Transverse colon (tissue), 4 donors: Measurements from ENCODE around the gene SMYD3. TPM values are rescaled to one million over a fixed set of nuclear protein-coding genes. Genes with fewer than 3 reads are reported as not detected.

ENCODE experiments used
- DNase-seq: peaks from one replicate; pipeline ENCODE4 v3.0.0-alpha.2; 2019
- H3K27ac ChIP-seq, 4 donors: fragments of 200-600 bp; sonication (generic); 2 replicates each; pipeline ENCODE4 v1.5.1; 2016 to 2018; ENCODE audit warnings: inconsistent platforms in 4 of 4
- H3K27me3 ChIP-seq: fragments of 200-600 bp; sonication (generic); 2 replicates; pipeline ENCODE4 v1.5.1; 2017; ENCODE audit warnings: inconsistent platforms
- H3K36me3 ChIP-seq, 4 donors: fragments of 200-600 bp; sonication (generic); 2 replicates each; pipeline ENCODE4 v1.5.1; 2017 to 2019; ENCODE audit warnings: inconsistent platforms in 4 of 4
- H3K4me1 ChIP-seq, 4 donors: fragments of 200-600 bp; sonication (generic); 2 replicates each; pipeline ENCODE4 v1.5.1; 2017 to 2020; ENCODE audit warnings: inconsistent platforms in 4 of 4
- H3K4me3 ChIP-seq, 4 donors: fragments of 200-600 bp; sonication (generic); 1 replicate in 1 of 4; 2 replicates in 3 of 4; pipeline versions ENCODE4 v1.5.1 to v1.6.1; 2017 to 2019; ENCODE audit warnings: inconsistent platforms in 4 of 4
- H3K9me3 ChIP-seq, 2 donors: fragments of 200-600 bp; sonication (generic); 2 replicates each; pipeline ENCODE4 v1.5.1; 2017 to 2019; ENCODE audit warnings: inconsistent platforms in 2 of 2
- CTCF ChIP-seq, 5 experiments: fragments of 200-600 bp in 3 of 5; fragments of 450-650 bp in 2 of 5; sonication (generic) in 3 of 5; IDR thresholded peaks; 1 replicate in 2 of 5; 2 replicates in 3 of 5; pipeline ENCODE4 v1.5.1; 2016 to 2017; ENCODE audit warnings: antibody characterized with exemption in 5 of 5, inconsistent platforms in 3 of 5, mild to moderate bottlenecking in 2 of 5, moderate library complexity in 1 of 5
- EP300 ChIP-seq: sonication (generic); formaldehyde crosslinking; IDR thresholded peaks from one replicate; pipeline ENCODE4 v1.6.1; 2017; ENCODE audit warnings: antibody characterized with exemption, low read depth
- POLR2A ChIP-seq: fragments of 450-650 bp; IDR thresholded peaks from one replicate; pipeline ENCODE4 v1.6.1; 2016; ENCODE audit warnings: antibody characterized with exemption, mild to moderate bottlenecking, moderate library complexity
- POLR2AphosphoS5 ChIP-seq, 3 donors: sonication (generic); formaldehyde crosslinking; IDR thresholded peaks; one replicate each; pipeline ENCODE4 v1.6.1; 2016; ENCODE audit warnings: antibody characterized with exemption in 3 of 3
- WGBS, 2 donors: methylation state at CpG; one replicate each; pipeline ENCODE4 v1.1.5; 2018; ENCODE audit warnings: low coverage in 1 of 2; 5-methylcytosine and 5-hydroxymethylcytosine counted together
- in situ Hi-C, 4 donors: fragments of 200-750 bp; cut with MboI; loops; one replicate each; pipeline versions ENCODE4 v1.15.0 to v1.15.1; 2017; ENCODE audit warnings: low sequenced_read_pairs in 3 of 4, low pct_ligation_motif_present in 1 of 4, low pct_unique_long_range_greater_than_20kb in 1 of 4
- intact Hi-C: fragments of 100-400 bp; cut with DNase I; formaldehyde crosslinking; loops from one replicate; pipeline ENCODE4 v1.15.1; 2023; ENCODE audit warnings: low total_unique reads
- total RNA-seq, 4 donors: library from RNA; depleted of rRNA; stranded (reverse); fragments of >200 nt; gene quantifications; one replicate each; pipeline ENCODE4 v1.1.0, GENCODE V29; 2016

Gene SMYD3
- total RNA-seq, 4 donors from 2014 or later: 10.5 to 31.3 (median 25.8) TPM

GRCh38 chr1:245804696-245805095 lies 702.4 kb downstream of the SMYD3 start:
- in situ Hi-C loops: no loop called here
- Histone ChIP-seq H3K4me1 (no peaks in the 10 kb centered on the region), H3K4me3 (no peak overlapping the region), H3K36me3 (no peaks in the 10 kb centered on the region), H3K27me3 (no peaks in the 10 kb centered on the region), H3K9me3 (no peaks in the 10 kb centered on the region), H3K27ac (no peak overlapping the region)
- TF ChIP-seq POLR2A (no peak), EP300 (no peak), CTCF (IDR thresholded peaks at IDR 0.05) (no peak), POLR2AphosphoS5 (IDR thresholded peaks at IDR 0.05) (no peak)
- 85 to 89% methylated on average over 1 to 4 of the region's 4 CpGs for WGBS, 2 donors
- no peak for DNase-seq
- intact Hi-C loops: no loop called here

DNA sequence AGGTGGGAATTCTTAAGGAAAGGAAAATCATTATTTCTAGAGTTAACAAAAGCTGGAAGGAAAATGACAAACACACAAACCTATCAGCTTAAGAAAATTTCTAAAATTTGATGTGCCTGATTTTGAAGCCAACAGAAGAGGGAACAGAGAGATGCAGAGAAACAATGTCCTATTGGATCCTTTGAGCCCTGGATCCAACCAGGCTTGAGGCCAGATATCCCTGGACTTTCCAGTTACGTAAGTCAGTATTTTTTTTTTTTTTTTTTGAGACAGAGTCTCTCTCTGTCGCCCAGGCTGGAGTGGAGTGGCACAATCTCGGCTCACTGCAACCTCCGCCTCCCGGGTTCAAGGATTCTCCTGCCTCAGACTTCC lies 703.4 kb downstream of the SMYD3 start:
- intact Hi-C loops (no loop called here), in situ Hi-C loops (no loop called here)
- no peaks in the 10 kb centered on the region for H3K9me3 ChIP-seq
- no peaks in the 10 kb centered on the region for H3K36me3 ChIP-seq
- no peaks in the 10 kb centered on the region for H3K27me3 ChIP-seq
- no peak overlapping the region for H3K4me3 ChIP-seq
- H3K27ac ChIP-seq: no peak overlapping the region
- WGBS, 2 donors: 82 to 98% methylated on average over 5 of the region's 5 CpGs
- H3K4me1 ChIP-seq: no peaks in the 10 kb centered on the region
- DNase-seq: no peak
- TF ChIP-seq CTCF (IDR thresholded peaks at IDR 0.05) (no peak), POLR2A (no peak), POLR2AphosphoS5 (IDR thresholded peaks at IDR 0.05) (no peak), EP300 (no peak)

GRCh38 chr1:245802941-245803665 lies 704.0 kb downstream of the SMYD3 start:
- in situ Hi-C loops (no loop called here), intact Hi-C loops (no loop called here)
- DNase-seq: no peak
- WGBS, 2 donors: 91 to 96% methylated on average over 8 to 9 of the region's 9 CpGs
- no peaks in the 10 kb centered on the region for H3K27me3 ChIP-seq
- no peak overlapping the region for H3K27ac ChIP-seq
- H3K4me1 ChIP-seq: no peaks in the 10 kb centered on the region
- H3K9me3 ChIP-seq: no peaks in the 10 kb centered on the region
- TF ChIP-seq EP300: no peak
- no peak for TF ChIP-seq POLR2AphosphoS5 (IDR thresholded peaks at IDR 0.05)
- no peak for TF ChIP-seq POLR2A
- TF ChIP-seq CTCF (IDR thresholded peaks at IDR 0.05): no peak
- no peaks in the 10 kb centered on the region for H3K36me3 ChIP-seq
- H3K4me3 ChIP-seq: no peak overlapping the region

DNA sequence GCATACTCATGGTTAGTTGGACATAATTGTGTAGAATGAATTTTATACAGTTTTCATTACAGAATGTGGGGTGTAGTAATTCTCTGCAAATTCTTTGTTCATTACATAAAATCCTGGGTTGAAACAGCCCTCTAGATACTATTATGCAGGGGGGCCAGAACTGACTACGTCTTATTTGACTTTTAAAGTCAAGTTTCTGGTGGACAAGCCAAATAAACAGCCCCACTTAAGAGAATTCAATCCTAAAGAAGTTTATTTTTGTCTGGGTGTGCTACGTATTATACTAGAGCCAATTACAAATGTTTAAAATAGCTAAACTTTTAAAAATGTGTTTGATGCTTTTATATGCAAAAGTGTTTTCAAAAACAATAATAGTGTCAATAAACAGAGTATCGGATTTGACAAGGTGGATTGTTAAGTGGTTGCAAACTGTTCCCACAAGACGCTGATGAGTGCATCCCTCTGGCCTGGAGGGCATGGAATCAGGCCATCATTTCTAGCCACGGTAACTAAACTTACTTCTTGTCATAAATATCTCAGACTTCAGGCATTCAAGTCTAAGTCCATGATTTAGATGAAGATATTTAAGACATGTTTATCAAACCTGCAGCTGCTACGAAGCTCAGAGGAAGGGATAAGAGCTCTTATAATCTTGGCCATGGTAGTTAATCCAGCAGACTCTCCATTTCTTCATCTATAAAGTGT lies 706.0 kb downstream of the SMYD3 start:
- no peak for DNase-seq
- in situ Hi-C loops (no loop called here), intact Hi-C loops (no loop called here)
- no peak overlapping the region for H3K27ac ChIP-seq
- H3K36me3 ChIP-seq: no peaks in the 10 kb centered on the region
- TF ChIP-seq POLR2A (no peak), EP300 (no peak), CTCF (IDR thresholded peaks at IDR 0.05) (no peak), POLR2AphosphoS5 (IDR thresholded peaks at IDR 0.05) (no peak)
- no peaks in the 10 kb centered on the region for H3K27me3 ChIP-seq
- H3K4me3 ChIP-seq: no peak overlapping the region
- H3K9me3 ChIP-seq: no peaks in the 10 kb centered on the region
- WGBS, 2 donors: 78 to 79% methylated on average over 6 of the region's 6 CpGs
- no peaks in the 10 kb centered on the region for H3K4me1 ChIP-seq
